GM21423 (cell line): Measurements from ENCODE around the gene BCL3.
"Not testable (repeated sequence)": the region's sequence is repeated elsewhere in the genome, so short reads cannot be mapped to it uniquely, and the experiment has no call there.

ENCODE experiments used
- ATAC-seq: cut with Tn5 transposase; IDR thresholded peaks from one replicate; pipeline ENCODE4 v1.9.1; 2021; ENCODE audit warnings: mild to moderate bottlenecking, moderate library complexity; ENCODE audit not compliant: unreplicated experiment

Gene BCL3

GRCh38 chr19:44720945-44721344 is 27.6 kb upstream of the BCL3 start:
- ATAC-seq, result no peak

- ATAC-seq, result not testable (repeated sequence)
These were observed 27.1 kb upstream of the BCL3 start for GRCh38 chr19:44721369-44721768.

- ATAC-seq, result no peak
These were observed 26.1 kb upstream of the BCL3 start for GRCh38 chr19:44722131-44723121.

GRCh38 chr19:44723299-44723951 is 25.1 kb upstream of the BCL3 start:
- no peak for ATAC-seq

- no peak for ATAC-seq
These were observed 24.6 kb upstream of the BCL3 start for GRCh38 chr19:44723952-44724319.

GRCh38 chr19:44725251-44725650 is 23.3 kb upstream of the BCL3 start:
- ATAC-seq, result no peak

- no peak for ATAC-seq
These were observed 22.8 kb upstream of the BCL3 start for GRCh38 chr19:44725684-44726083.

- ATAC-seq, result no peak
These were observed 22.0 kb upstream of the BCL3 start for GRCh38 chr19:44726465-44726864.

- no peak for ATAC-seq
These were observed 20.3 kb upstream of the BCL3 start for GRCh38 chr19:44728178-44728577.

- ATAC-seq, result no peak
These were observed 18.9 kb upstream of the BCL3 start for GRCh38 chr19:44729516-44730033.

- no peak for ATAC-seq
These were observed 17.4 kb upstream of the BCL3 start for GRCh38 chr19:44731081-44731480.

GRCh38 chr19:44731622-44732021 is 16.9 kb upstream of the BCL3 start:
- ATAC-seq, result no peak

GRCh38 chr19:44732235-44733014 is 16.1 kb upstream of the BCL3 start:
- ATAC-seq, result no peak

- ATAC-seq, result no peak
These were observed 14.2 kb upstream of the BCL3 start for GRCh38 chr19:44734357-44734756.

GRCh38 chr19:44735011-44735410 is 13.5 kb upstream of the BCL3 start:
- no peak for ATAC-seq

- no peak for ATAC-seq
These were observed 11.1 kb upstream of the BCL3 start for GRCh38 chr19:44737238-44738071.

GRCh38 chr19:44738136-44738535 is 10.4 kb upstream of the BCL3 start:
- no peak for ATAC-seq

GRCh38 chr19:44738603-44739558 is 9.6 kb upstream of the BCL3 start:
- ATAC-seq, result no peak

GRCh38 chr19:44740351-44740824 is 8.1 kb upstream of the BCL3 start:
- no peak for ATAC-seq
